Measurements from ENCODE around the gene FRG2.
"Not testable (repeated sequence)": the region's sequence is repeated elsewhere in the genome, so short reads cannot be mapped to it uniquely, and the experiment has no call there.

The FRG2 gene

DNA sequence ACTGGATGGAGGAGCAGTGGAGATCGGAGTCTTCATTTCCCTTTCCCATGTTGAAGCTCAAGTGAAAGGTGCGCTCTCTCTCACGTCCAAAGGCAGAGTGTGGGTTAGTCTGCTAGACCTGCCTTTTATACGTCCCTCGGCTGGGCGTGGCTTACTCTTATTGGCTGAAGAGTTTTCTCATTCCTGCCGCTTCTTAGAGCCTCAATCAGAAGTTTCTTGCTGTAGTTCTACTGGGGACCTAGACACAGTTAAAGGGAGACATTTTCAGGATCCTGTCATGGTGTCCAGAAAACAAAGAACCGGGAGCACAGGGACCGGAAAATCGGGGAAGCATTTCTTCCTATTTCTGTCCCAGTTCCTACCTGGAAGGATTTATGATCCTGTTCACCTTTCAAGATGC lies at the start of gene FRG2:
Gene FRG2 (minus strand): TSS at position 101 of the 400 bp plus-strand sequence. CDS start 52 bp downstream, at position 49.
- DNase-seq (ENCODE audit: low read depth in 2 of 2), result not testable (repeated sequence)

DNA sequence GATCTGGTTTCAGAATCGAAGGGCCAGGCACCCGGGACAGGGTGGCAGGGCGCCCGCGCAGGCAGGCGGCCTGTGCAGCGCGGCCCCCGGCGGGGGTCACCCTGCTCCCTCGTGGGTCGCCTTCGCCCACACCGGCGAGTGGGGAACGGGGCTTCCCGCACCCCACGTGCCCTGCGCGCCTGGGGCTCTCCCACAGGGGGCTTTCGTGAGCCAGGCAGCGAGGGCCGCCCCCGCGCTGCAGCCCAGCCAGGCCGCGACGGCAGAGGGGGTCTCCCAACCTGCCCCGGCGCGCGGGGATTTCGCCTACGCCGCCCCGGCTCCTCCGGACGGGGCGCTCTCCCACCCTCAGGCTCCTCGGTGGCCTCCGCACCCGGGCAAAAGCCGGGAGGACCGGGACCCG lies 41.3 kb upstream of the FRG2 start:
- not testable (repeated sequence) for DNase-seq (ENCODE audit: low read depth in 2 of 2)

DNA sequence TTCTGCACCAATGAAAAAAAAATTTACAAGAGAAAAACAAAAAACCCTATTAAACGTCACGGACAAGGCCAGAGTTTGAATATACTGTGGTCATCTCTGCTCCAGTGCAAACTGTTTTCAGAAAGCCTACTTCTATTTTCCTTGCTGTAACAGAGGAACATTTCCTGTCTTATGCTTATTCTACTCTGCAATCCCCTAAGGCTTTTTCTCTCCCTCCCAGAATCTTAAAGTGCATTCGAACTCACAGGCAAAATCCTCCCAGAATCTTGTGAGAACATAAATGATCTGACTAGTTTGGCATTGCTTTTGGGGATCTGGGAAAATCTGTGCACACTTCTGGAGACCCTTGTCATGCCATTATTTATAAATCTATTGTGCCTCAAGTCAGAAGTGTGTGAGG lies 37.7 kb upstream of the FRG2 start:
- not testable (repeated sequence) for DNase-seq (ENCODE audit: low read depth in 2 of 2)

- DNase-seq (ENCODE audit: low read depth in 2 of 2), result not testable (repeated sequence)
Observed at GRCh38 chr4:190064342-190064741, 37.3 kb upstream of the FRG2 start, which contains the start of gene DBET. Gene DBET (plus strand): TSS chr4:190064502.

DNA sequence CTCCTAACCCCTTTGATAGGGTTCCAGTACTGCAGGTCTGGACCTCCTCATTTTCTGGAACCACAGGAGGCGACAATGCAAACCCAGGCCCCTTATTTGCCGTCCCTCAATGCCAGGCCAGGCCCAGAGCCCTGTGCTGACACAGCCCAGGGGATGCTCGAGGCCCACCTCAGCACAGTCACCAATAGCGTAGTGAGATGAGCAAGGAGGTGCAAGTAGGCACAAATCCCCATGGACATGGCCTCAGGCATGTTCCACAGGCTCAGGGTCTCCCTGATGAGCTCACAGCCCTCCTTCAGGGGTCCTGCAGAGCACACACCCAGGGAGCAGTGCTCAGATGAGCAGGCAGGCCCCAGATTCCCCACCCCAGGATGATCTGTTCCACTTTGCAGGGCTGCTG lies 31.9 kb upstream of the FRG2 start:
- not testable (repeated sequence) for DNase-seq (ENCODE audit: low read depth in 2 of 2)

- DNase-seq (ENCODE audit: low read depth in 2 of 2), result not testable (repeated sequence)
Observed at GRCh38 chr4:190049378-190050239, 22.6 kb upstream of the FRG2 start.

DNA sequence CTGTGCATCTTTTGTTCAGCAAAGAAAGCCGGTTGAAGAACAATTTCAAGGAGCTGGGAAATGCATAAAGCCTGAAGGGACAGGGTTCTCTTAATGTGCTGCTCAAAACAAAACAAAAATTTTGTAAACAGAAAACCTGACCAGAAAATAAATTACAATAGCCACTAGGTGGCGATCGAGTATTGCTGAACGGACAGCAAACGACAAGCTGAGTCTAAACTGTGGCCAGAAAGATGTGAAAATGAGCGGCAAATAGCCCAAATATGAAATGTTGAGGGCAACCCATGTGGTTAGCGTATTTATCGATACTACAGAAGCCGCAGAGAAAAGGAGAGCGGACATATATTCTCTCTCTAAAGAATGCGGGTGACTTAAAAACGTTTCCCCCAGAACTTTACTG lies 20.6 kb upstream of the FRG2 start:
- DNase-seq (ENCODE audit: low read depth in 2 of 2), result not testable (repeated sequence)

DNA sequence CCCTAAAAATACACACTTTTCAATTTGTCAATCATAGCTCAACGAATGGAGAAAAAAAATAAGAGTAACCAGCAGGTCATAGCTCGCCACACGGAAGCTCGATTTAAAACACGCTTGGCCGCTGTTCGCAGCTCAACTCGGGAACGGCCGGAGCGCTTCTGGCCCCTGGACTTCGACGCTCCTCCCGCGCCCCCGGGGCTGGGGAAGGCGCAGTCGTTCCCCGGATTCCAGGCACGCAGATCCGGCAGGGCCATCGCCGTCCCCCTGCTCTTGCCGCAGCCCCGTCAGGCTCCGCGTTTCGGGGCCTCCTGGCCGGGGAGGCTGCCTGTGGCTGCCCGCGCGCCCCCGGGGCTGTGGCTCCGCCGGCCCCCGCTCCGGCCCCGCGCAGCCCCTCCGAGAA lies 13.8 kb upstream of the FRG2 start:
- DNase-seq (ENCODE audit: low read depth in 2 of 2), result not testable (repeated sequence)

DNA sequence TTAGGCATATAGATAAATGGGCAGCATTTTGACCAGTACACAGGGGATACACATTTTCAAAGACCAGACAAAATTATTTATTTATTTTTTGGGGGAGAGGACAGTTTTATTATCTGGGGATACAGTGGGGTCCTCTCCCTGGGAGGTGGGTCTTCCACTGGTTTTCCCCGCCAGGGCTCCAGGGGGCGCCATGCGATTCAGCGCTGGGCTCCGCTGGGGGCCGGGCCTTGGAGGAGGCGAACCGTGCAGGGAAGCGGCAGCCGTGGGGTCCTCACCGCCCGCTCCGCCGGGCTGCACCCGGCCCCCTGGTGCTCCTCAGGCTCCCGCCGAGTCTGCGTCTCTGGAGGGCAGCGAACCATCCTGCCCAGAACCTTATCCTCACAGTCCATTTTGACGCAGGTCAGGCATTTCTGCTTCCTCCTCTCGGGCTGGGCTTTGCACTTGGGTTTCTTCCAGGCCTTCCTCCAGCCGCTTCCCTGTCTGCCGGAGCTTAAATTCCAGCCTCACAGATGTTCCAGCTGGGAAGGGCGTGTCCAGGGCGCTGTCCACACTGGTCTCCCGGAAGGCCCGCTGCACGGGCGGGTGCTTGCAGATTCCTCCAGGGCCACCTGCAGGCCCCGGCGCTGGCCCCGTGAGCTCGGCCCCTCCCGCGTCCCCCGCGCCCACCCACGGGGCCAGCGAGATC lies 10.8 kb upstream of the FRG2 start:
- DNase-seq (ENCODE audit: low read depth in 2 of 2), result not testable (repeated sequence)

GRCh38 chr4:190031264-190031663 lies 4.2 kb upstream of the FRG2 start:
- DNase-seq (ENCODE audit: low read depth in 2 of 2), result not testable (repeated sequence)

DNA sequence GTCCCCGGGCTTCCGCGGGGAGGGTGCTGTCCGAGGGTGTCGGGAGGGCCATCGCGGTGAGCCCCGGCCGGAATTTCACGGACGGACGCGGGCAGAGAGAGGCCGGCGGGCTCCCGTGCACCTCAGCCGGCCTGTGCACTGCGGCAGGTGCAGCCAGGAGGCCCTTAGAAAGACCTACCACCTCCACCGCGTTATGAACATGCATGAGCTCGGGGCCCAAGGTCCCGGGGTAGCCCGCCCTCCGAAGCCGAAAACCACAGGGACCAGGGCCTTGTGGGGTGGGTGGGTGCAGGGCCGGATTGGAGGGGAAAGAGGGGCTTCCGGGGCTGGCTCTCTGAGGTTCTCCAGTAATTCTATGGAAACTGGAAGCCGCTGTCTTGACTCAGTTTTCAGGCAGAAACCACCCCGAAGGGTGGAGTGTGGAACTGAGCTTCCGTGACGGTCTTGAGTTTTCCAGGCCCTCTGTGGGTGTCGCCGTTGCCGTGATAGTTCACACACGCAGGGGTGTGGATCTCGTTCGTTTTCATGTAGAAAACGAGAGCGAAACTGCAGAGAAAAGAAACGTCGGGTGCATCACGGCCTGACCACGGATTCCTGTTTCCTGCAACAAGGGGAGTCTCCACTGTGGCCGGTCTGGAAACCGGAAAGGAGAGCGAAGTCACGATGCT lies 4.3 kb downstream of the FRG2 start:
- not testable (repeated sequence) for DNase-seq (ENCODE audit: low read depth in 2 of 2)

DNA sequence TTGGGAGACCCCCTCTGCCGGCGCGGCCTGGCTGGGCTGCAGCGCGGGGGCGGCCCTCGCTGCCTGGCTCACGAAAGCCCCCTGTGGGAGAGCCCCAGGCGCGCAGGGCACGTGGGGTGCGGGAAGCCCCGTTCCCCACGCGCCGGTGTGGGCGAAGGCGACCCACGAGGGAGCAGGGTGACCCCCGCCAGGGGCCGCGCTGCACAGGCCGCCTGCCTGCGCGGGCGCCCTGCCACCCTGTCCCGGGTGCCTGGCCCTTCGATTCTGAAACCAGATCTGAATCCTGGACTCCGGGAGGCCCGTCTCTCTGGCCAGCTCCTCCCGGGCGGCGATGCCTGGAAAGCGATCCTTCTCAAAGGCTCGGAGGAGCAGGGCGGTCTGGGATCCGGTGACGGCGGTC lies 5.1 kb downstream of the FRG2 start:
- not testable (repeated sequence) for DNase-seq (ENCODE audit: low read depth in 2 of 2)

DNA sequence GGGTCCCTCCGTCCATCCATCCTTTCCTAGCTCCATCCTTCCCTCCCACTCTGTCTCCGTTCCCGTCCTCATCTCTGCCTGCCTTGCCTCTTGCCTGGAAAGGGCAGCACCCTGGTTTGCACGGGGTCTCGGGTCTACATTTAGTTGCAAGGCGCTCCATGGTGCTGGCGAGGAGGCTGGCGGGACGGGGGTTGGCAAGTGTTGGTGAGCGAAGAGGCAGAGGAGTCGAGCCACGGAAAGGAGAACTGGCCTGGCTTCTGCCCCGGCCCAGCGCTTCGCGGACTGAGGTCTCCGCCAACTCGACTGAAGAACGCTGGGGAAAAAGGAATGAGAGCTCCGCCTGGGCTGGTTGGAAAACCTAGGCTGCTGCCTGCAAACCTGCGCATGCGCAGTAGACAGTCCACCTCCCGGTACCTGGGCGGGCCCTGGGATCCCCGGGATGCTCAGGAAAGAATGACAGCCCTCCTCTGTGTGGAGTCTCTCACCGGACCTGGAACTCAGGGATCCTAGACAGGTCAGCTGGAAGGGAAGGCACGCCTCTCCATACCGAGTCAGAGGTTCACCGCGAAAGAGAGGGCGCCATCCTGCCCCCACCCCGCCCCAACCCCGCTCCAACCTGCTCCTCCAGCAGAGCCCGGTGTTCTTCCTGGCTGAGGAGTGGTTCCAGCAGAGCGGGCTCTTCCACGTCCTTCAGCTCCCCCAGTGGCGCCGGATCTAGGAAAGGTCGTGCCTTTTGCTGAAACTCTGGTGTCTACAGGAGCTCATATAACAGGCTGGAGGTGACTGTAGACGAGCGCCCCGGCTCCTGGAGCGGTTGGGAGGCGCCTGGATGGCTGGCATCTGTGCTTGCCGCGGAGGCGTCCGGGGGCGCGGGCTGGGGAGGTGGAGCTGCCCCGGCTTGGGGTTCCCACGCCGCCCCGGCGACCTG lies 6.0 kb downstream of the FRG2 start:
- no peak for DNase-seq (ENCODE audit: low read depth in 2 of 2)

- DNase-seq (ENCODE audit: low read depth in 2 of 2), result not testable (repeated sequence)
Observed at GRCh38 chr4:190019859-190020463, 7.1 kb downstream of the FRG2 start.

- DNase-seq (ENCODE audit: low read depth in 2 of 2), result no peak
Observed at GRCh38 chr4:190019023-190019858, 7.8 kb downstream of the FRG2 start.

- DNase-seq (ENCODE audit: low read depth in 2 of 2), result no peak
Observed at GRCh38 chr4:190018201-190018920, 8.7 kb downstream of the FRG2 start.

- no peak for DNase-seq (ENCODE audit: low read depth in 2 of 2)
Observed at GRCh38 chr4:190017357-190018200, 9.5 kb downstream of the FRG2 start.

Data from stimulated activated CD8-positive, alpha-beta memory T cell treated with anti-CD3 and anti-CD28 coated beads, Interleukin-2, amount 100 ng/mL, for 1 hour (primary cell).